A549 (cell line): ENCODE results near the gene ADAD1. TPM values are rescaled to one million over a fixed set of nuclear protein-coding genes. Genes with fewer than 3 reads are reported as not detected.

Experiments
- ATAC-seq, 2 experiments: fragments of 200-7000 bp in 1 of 2; fragments of >200 bp in 1 of 2; cut with Nextera tagmentation in 1 of 2; cut with Tn5 transposase in 1 of 2; 3 replicates each; pipeline versions ENCODE4 v1.8.0 to v1.9.1; 2018 to 2020; ENCODE audit warnings: mild to moderate bottlenecking in 1 of 2, moderate library complexity in 1 of 2
- CTCF ChIA-PET: fragments of 300-600 bp; sonication (Branson Sonifier 250); formaldehyde crosslinking; extraction: SDS; loops from one replicate; lab custom pipeline; 2021; ENCODE audit warnings: antibody characterized with exemption, inconsistent platforms; lab: Yijun Ruan, JAX
- POLR2A ChIA-PET: fragments of 350-600 bp; formaldehyde crosslinking; extraction: SDS; loops from one replicate; lab custom pipeline; 2021; ENCODE audit warnings: antibody characterized with exemption, inconsistent platforms; lab: Yijun Ruan, JAX
- DNase-seq, 2 experiments: peaks; one replicate each; pipeline versions ENCODE4 v3.0.0 to v3.0.0-alpha.2; 2011 to 2016; ENCODE audit warnings: low read depth in 1 of 2, low spot score in 1 of 2
- FAIRE-seq: peaks from 2 replicates; lab custom pipeline; 2011; peaks lifted over from hg19 to GRCh38; lab: Jason Lieb, UNC
- H3K27ac ChIP-seq, 2 experiments: fragments of >200 bp; sonication (Bioruptor Twin); formaldehyde crosslinking; 3 replicates each; pipeline ENCODE4 v1.5.1; 2016 to 2017
- H3K4me1 ChIP-seq: fragments of >200 bp; sonication (Bioruptor Twin); formaldehyde crosslinking; 3 replicates; pipeline ENCODE4 v1.6.1; 2016
- H3K4me2 ChIP-seq: fragments of >200 bp; sonication (Bioruptor Twin); formaldehyde crosslinking; 3 replicates; pipeline ENCODE4 v1.6.1; 2016
- H3K4me3 ChIP-seq: fragments of >200 bp; sonication (Bioruptor Twin); formaldehyde crosslinking; 3 replicates; pipeline ENCODE4 v1.5.1; 2016
- H3K9me3 ChIP-seq: fragments of >200 bp; sonication (Bioruptor Twin); formaldehyde crosslinking; 3 replicates; pipeline ENCODE4 v1.6.1; 2016
- ATOH8 ChIP-seq: fragments of 250-450 bp; sonication (Bioruptor Pico); IDR thresholded peaks from 2 replicates; pipeline ENCODE4 v1.5.0; 2020; ENCODE audit warnings: low read depth, mild to moderate bottlenecking, moderate library complexity
- CHD4 ChIP-seq: fragments of 200-600 bp; sonication (generic); IDR thresholded peaks from 2 replicates; pipeline ENCODE4 v1.6.1; 2016; ENCODE audit warnings: antibody characterized with exemption, mild to moderate bottlenecking, borderline replicate concordance
- CTCF ChIP-seq: fragments of >200 bp; sonication (Bioruptor Twin); formaldehyde crosslinking; IDR thresholded peaks from 3 replicates; pipeline ENCODE4 v1.5.1; 2016
- E2F6 ChIP-seq: IDR thresholded peaks from 2 replicates; pipeline ENCODE4 v1.6.1; 2012; ENCODE audit warnings: low read depth, borderline replicate concordance
- FOSL2 ChIP-seq, 2 experiments: fragments of 450-650 bp in 1 of 2; fragments of >200 bp in 1 of 2; sonication (Bioruptor Twin) in 1 of 2; formaldehyde crosslinking; IDR thresholded peaks; 2 replicates each; pipeline versions ENCODE4 v1.5.0 to v1.6.1; 2016 to 2020; ENCODE audit warnings: mild to moderate bottlenecking in 1 of 2, moderate library complexity in 1 of 2
- GATA3 ChIP-seq: IDR thresholded peaks from 2 replicates; pipeline ENCODE4 v1.6.1; 2012; ENCODE audit warnings: borderline replicate concordance
- HOXA7 ChIP-seq: fragments of 250-450 bp; sonication (Bioruptor Pico); IDR thresholded peaks from 2 replicates; pipeline ENCODE4 v1.5.0; 2020; ENCODE audit warnings: mild to moderate bottlenecking, moderate library complexity
- HOXB13 ChIP-seq: fragments of 250-450 bp; sonication (Bioruptor Pico); IDR thresholded peaks from 2 replicates; pipeline ENCODE4 v1.5.0; 2020; ENCODE audit warnings: low read depth, mild to moderate bottlenecking, moderate library complexity
- JUN ChIP-seq, 2 experiments: fragments of >200 bp; sonication (Bioruptor Twin); formaldehyde crosslinking; IDR thresholded peaks; 2 replicates in 1 of 2; 3 replicates in 1 of 2; pipeline ENCODE4 v1.6.1; 2016 to 2017
- NPAS2 ChIP-seq: fragments of 250-450 bp; sonication (Bioruptor Pico); IDR thresholded peaks from 2 replicates; pipeline ENCODE4 v1.8.0; 2022; ENCODE audit warnings: mild to moderate bottlenecking, moderate library complexity, borderline replicate concordance
- NR3C1 ChIP-seq: fragments of >200 bp; sonication (Bioruptor Twin); formaldehyde crosslinking; IDR thresholded peaks from 3 replicates; pipeline ENCODE4 v1.6.1; 2017
- RARB ChIP-seq: fragments of 250-450 bp; sonication (Bioruptor Pico); IDR thresholded peaks from 2 replicates; pipeline ENCODE4 v1.8.0; 2021; ENCODE audit warnings: mild to moderate bottlenecking, moderate library complexity
- RCOR1 ChIP-seq: fragments of 150-350 bp; IDR thresholded peaks from 2 replicates; pipeline ENCODE4 v1.6.1; 2014; ENCODE audit warnings: antibody characterized with exemption, low read length, low read depth
- REST ChIP-seq: fragments of 200-600 bp; sonication (generic); IDR thresholded peaks from 2 replicates; pipeline ENCODE4 v1.6.1; 2016; ENCODE audit warnings: antibody characterized with exemption, mild to moderate bottlenecking, moderate library complexity
- RNF2 ChIP-seq: fragments of 200-600 bp; sonication (generic); IDR thresholded peaks from 2 replicates; pipeline ENCODE4 v1.6.1; 2016; ENCODE audit warnings: low read depth, mild to moderate bottlenecking, antibody characterized with exemption, moderate library complexity, borderline replicate concordance
- TP53 ChIP-seq: fragments of 250-450 bp; sonication (Bioruptor Pico); IDR thresholded peaks from 2 replicates; pipeline ENCODE4 v1.5.0; 2021; ENCODE audit warnings: mild to moderate bottlenecking, moderate library complexity
- WGBS: methylation state at CpG from one replicate; pipeline ENCODE4 v1.1.6; 2017; ENCODE audit errors: missing lambda C conversion rate; 5-methylcytosine and 5-hydroxymethylcytosine counted together
- polyA plus RNA-seq, 4 experiments: library from polyadenylated mRNA; depleted of rRNA in 3 of 4; stranded (reverse); fragments of >200 nt; fragmentation: RNase III in 1 of 4; extraction: RNeasy Plus Mini Kit Qiagen cat#74134 plus additional on column Dnase treatment in 1 of 4; gene quantifications; 2 replicates in 3 of 4; 3 replicates in 1 of 4; pipeline ENCODE4 v1.2.3, GENCODE V29; 2011 to 2017

ADAD1 gene
- polyA plus RNA-seq, 2 of the 4 experiments (the other 2 are of a cell fraction), result not detected

- no peak for TF ChIP-seq REST
- TF ChIP-seq HOXA7 (CRISPR knock-in tag), result no peak
- no peak for TF ChIP-seq JUN (IDR thresholded peaks at IDR 0.05)
- TF ChIP-seq ATOH8 (CRISPR knock-in tag), result no peak
- TF ChIP-seq E2F6, result no peak
- no peak for TF ChIP-seq HOXB13
- no peak for TF ChIP-seq NR3C1
- TF ChIP-seq CHD4, result no peak
Measured at GRCh38 chr4:122329876-122330565, 48.8 kb upstream of the ADAD1 start (continued).

- H3K27ac ChIP-seq, result no peak overlapping the region
- H3K4me1 ChIP-seq, result no peaks in the 10 kb centered on the region
- TF ChIP-seq FOSL2 (IDR thresholded peaks at IDR 0.05) (no peak), FOSL2 (CRISPR knock-in tag; IDR thresholded peaks at IDR 0.05) (no peak), RCOR1 (no peak), NPAS2 (no peak), JUN (IDR thresholded peaks at IDR 0.05) (no peak), RARB (CRISPR knock-in tag) (no peak), REST (no peak), CTCF (no peak), GATA3 (no peak), TP53 (no peak), RNF2 (no peak)
- no peak for ATAC-seq
- no peak overlapping the region for H3K4me3 ChIP-seq
- FAIRE-seq, result no peak
- H3K9me3 ChIP-seq, result no peaks in the 10 kb centered on the region
- WGBS, result 87% methylated on average over 4 of the region's 4 CpGs
- CTCF ChIA-PET, result no interaction called here
- DNase-seq, result no peak
- no peak overlapping the region for H3K4me2 ChIP-seq
- POLR2A ChIA-PET, result no interaction called here
Measured at GRCh38 chr4:122331195-122331594, 47.6 kb upstream of the ADAD1 start.
